ENCODE results near the gene SCARF2.

The SCARF2 gene

DNA sequence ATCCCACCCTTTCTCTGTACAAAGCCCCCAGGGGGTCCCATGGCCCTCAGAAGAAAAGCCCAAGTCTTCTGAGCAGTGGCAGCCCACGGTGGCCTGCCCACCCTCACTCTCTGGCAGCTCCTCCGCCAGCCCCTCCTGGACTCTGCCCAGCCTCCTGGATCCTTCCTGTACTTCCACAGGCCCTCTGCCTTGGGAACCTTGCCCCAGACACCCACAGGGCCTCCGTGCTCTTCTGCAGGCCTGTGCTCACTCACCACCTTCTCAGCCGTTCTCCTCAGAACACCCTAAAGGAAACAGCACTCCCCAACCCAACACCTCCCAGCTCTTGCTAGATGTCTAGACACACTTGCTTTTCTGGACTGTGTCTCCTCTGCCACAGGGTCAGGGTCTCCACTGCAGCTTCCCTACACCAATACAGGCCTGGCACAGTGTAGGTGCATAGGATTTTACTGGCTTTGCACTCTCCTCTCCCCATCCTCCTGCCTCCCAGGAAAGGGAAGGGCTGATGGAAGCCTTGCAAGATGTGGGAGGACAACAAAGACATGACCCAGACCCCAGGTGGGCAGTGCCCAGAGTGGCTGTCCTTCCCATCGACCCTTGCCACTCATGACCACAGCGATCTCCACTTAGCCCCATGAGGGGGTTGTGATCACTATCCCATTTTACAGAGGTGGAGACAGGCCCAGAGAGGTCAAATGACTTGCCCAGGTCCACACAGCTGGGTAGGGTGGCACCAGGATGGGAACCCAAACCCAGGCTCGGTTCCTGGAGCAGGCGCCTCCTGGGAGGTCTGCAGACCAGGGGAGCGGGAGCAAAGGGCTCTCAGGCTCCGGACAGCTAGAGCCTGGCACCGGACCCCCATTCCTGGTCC lies 2.0 kb downstream of the SCARF2 start:
- Histone ChIP-seq H3K27me3 (ENCODE audit: control insufficient read depth, insufficient read depth, low read length) (peaks cover 79% of the 10 kb centered on the region), H3K4me3 (ENCODE audit: low read depth, low read length) (peak overlapping the region; percentile 26), H3K9ac (ENCODE audit: low read depth, low read length) (no peak overlapping the region), H3K9me3 (ENCODE audit: control insufficient read depth, insufficient read depth, low read length) (no peaks in the 10 kb centered on the region), H3K4me1 (ENCODE audit: control insufficient read depth, insufficient read depth, low read length) (peaks cover 3% of the 10 kb centered on the region), H3K36me3 (ENCODE audit: control insufficient read depth, insufficient read depth, low read length) (no peaks in the 10 kb centered on the region)

DNA sequence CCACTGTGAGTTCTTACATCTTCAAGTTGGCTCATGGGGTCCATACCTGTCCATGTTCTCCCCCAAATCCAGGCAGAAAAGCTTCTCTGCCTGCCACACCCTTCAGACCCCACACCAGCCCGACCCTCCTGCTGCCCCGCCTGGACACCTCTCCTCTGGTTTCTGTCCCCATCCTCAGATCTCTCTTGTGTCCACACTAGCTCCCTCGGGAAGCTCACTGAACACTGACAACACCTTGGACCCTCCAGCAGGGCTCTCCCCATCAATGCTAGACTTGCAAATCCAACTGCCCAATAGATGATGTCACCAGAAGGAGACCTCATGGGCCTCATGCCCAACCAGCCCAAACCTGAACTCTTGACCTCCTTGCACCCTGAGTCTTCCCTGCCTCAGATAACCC lies 2.9 kb downstream of the SCARF2 start:
- Histone ChIP-seq H3K27me3 (ENCODE audit: control insufficient read depth, insufficient read depth, low read length) (peaks cover 88% of the 10 kb centered on the region), H3K36me3 (ENCODE audit: control insufficient read depth, insufficient read depth, low read length) (no peaks in the 10 kb centered on the region), H3K9me3 (ENCODE audit: control insufficient read depth, insufficient read depth, low read length) (no peaks in the 10 kb centered on the region), H3K9ac (ENCODE audit: low read depth, low read length) (no peak overlapping the region), H3K4me3 (ENCODE audit: low read depth, low read length) (no peak overlapping the region), H3K4me1 (ENCODE audit: control insufficient read depth, insufficient read depth, low read length) (peaks cover 3% of the 10 kb centered on the region)

DNA sequence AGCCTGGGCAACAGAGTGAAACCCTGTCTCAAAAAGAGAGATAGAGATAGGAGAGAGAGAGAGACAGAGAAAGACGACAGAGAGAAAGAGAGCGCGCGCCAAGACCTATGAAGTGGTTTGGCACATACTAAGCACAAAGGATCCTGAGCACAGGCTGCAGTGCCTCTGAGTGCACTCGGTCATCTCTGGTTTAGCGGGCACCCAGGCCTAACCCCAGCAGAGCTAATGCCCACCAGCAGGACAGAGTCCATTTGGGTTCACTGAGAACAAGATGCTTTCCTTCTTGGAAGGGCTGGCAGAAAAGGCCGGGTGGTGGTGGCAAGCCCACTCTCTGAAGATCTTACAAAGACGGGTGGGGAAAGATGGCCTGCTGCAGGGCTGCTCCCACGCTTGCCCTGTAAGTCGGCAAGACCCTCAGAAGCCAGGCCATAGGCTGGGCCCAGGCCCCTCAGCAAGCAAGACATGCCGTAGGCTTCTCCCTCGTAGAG lies 3.3 kb downstream of the SCARF2 start:
- no peak overlapping the region for H3K9ac ChIP-seq (ENCODE audit: low read depth, low read length)
- peaks cover 90% of the 10 kb centered on the region for H3K27me3 ChIP-seq (ENCODE audit: control insufficient read depth, insufficient read depth, low read length)
- H3K36me3 ChIP-seq (ENCODE audit: control insufficient read depth, insufficient read depth, low read length) = no peaks in the 10 kb centered on the region
- no peaks in the 10 kb centered on the region for H3K9me3 ChIP-seq (ENCODE audit: control insufficient read depth, insufficient read depth, low read length)
- H3K4me1 ChIP-seq (ENCODE audit: control insufficient read depth, insufficient read depth, low read length) = peaks cover 3% of the 10 kb centered on the region
- H3K4me3 ChIP-seq (ENCODE audit: low read depth, low read length) = no peak overlapping the region

DNA sequence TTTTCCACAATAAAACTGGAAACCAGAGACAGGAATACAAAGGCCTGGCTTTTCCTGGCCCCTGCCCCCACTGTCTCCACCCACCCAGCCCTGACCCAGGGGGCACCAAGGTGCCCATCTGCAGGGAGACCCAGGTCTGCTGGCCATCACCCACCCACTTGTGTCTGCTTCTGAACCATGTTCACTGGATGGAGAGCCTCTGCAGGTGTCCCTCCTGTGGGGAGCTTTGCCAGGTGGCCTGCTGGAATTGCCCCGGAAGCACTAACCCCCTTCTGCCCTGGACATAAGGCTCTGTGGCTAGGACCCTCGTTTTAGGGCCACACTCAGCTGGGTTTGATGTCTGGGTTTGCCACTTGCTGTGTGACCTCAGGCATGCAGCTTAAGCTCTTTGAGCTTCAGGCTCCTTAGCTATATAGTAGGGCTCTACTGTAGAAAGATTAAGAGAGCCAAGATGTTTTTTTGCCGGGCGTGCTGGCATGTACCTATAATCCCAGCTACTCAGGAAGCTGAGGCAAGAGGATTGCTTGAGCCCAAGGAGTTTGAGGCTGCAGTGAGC lies 3.9 kb downstream of the SCARF2 start:
- Histone ChIP-seq H3K36me3 (ENCODE audit: control insufficient read depth, insufficient read depth, low read length) (peaks cover 2% of the 10 kb centered on the region), H3K9me3 (ENCODE audit: control insufficient read depth, insufficient read depth, low read length) (no peaks in the 10 kb centered on the region), H3K4me3 (ENCODE audit: low read depth, low read length) (no peak overlapping the region), H3K27me3 (ENCODE audit: control insufficient read depth, insufficient read depth, low read length) (peaks cover 87% of the 10 kb centered on the region), H3K4me1 (ENCODE audit: control insufficient read depth, insufficient read depth, low read length) (peaks cover 3% of the 10 kb centered on the region), H3K9ac (ENCODE audit: low read depth, low read length) (no peak overlapping the region)

DNA sequence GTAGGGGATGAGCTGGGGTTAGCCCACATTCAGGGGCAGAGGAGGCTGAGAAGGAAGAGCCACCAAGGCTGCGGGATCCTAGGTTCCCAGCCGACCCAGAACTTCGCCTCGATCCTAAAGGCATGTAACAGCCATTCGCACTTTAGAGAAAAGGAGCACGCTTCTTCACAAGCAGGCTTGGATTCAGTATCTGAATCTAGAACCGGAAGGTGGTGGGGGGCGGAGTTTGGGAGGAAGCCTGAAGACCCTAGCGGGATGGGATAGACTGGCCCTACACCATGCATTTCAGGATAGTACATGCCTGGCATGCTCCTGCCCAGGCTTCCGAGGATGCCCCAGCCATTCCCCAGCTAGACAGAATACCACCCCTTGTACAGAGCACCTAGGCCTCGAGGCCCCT lies 4.4 kb downstream of the SCARF2 start:
- Histone ChIP-seq H3K4me3 (ENCODE audit: low read depth, low read length) (no peak overlapping the region), H3K9ac (ENCODE audit: low read depth, low read length) (no peak overlapping the region), H3K36me3 (ENCODE audit: control insufficient read depth, insufficient read depth, low read length) (peaks cover 3% of the 10 kb centered on the region), H3K9me3 (ENCODE audit: control insufficient read depth, insufficient read depth, low read length) (no peaks in the 10 kb centered on the region), H3K4me1 (ENCODE audit: control insufficient read depth, insufficient read depth, low read length) (no peaks in the 10 kb centered on the region), H3K27me3 (ENCODE audit: control insufficient read depth, insufficient read depth, low read length) (peaks cover 86% of the 10 kb centered on the region)

- Histone ChIP-seq H3K4me3 (ENCODE audit: low read depth, low read length) (no peak overlapping the region), H3K9me3 (ENCODE audit: control insufficient read depth, insufficient read depth, low read length) (no peaks in the 10 kb centered on the region), H3K9ac (ENCODE audit: low read depth, low read length) (no peak overlapping the region), H3K4me1 (ENCODE audit: control insufficient read depth, insufficient read depth, low read length) (no peaks in the 10 kb centered on the region), H3K27me3 (ENCODE audit: control insufficient read depth, insufficient read depth, low read length) (peaks cover 87% of the 10 kb centered on the region), H3K36me3 (ENCODE audit: control insufficient read depth, insufficient read depth, low read length) (peaks cover 3% of the 10 kb centered on the region)
These were observed 5.4 kb downstream of the SCARF2 start for GRCh38 chr22:20432244-20432686.

DNA sequence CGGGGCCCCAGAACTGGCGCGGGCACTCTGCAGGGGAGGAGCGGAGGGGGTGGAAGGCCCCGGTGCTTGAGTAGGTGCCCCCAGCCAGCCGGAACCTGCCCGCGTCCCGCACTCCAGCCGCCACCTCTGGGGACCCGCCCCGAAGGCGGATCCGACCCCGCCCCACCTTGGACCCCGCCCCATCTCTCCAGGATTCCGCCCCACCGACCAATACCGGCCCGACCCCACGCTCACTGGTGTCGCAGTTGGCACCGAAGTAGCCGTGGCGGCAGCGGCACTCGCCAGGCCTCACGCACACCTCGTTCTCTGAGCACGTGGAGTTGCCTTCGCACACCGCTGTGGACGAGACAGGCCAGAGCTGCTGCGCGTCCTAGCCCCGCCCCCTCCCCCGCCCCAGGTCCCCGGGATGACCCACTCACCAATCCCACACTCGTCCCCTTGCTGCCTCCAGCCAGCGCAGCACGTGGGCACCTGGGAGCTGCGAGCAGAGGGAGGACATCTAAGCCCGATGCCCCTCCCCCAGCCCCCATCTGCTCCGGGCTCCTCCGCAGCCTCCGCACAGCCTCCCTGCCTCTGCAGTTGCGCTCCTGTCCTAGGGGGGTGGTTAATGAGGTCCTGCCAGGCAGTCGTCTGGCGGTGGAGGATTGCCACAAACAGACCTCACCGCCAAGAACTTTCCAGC lies 6.0 kb downstream of the SCARF2 start:
- Histone ChIP-seq H3K27me3 (ENCODE audit: control insufficient read depth, insufficient read depth, low read length) (peaks cover 81% of the 10 kb centered on the region), H3K9ac (ENCODE audit: low read depth, low read length) (no peak overlapping the region), H3K36me3 (ENCODE audit: control insufficient read depth, insufficient read depth, low read length) (peaks cover 3% of the 10 kb centered on the region), H3K4me3 (ENCODE audit: low read depth, low read length) (peak overlapping the region; percentile 67), H3K9me3 (ENCODE audit: control insufficient read depth, insufficient read depth, low read length) (no peaks in the 10 kb centered on the region), H3K4me1 (ENCODE audit: control insufficient read depth, insufficient read depth, low read length) (no peaks in the 10 kb centered on the region)

DNA sequence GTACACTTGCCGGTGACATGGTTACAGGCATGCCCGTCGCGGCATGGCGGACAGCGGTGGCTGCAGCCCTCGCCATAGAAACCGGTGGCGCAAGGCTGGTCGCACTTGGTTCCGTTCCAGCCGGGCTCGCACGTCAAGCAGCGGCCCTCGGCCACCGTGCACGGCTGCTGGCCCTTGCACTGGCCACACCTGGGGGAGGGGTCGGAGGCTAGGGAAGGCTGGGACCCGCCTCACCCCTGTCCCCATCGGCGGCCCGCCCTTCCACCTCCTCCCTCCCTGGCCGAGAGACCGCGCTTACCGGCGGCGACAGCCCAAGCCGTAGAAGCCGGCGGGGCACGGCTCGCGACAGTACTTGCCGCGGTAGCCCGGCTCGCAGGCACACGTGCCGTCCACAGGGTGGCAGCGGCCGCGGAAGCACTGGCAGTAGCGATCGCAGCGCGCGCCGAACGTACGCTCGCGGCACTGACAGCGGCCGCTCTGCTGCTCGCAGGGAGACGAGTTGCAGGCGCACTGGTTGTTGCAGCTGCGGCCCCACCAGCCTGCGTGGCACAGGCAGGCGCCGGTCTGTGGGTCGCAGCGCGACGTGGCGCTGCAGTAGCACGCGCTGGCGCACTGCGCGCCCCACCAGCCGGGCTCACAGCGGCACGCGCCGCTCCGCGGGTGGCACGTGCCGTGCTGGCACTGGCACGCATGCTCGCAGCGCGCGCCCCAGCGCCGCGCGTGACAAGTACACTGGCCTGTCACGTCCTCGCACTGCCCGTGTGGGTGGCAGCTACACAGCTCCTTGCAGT lies 6.7 kb downstream of the SCARF2 start:
- H3K9ac ChIP-seq (ENCODE audit: low read depth, low read length) = no peak overlapping the region

GRCh38 chr22:20430101-20430719 lies 7.4 kb downstream of the SCARF2 start:
- H3K4me3 ChIP-seq (ENCODE audit: low read depth, low read length) = peak overlapping the region; percentile 67
- no peaks in the 10 kb centered on the region for H3K9me3 ChIP-seq (ENCODE audit: control insufficient read depth, insufficient read depth, low read length)
- H3K36me3 ChIP-seq (ENCODE audit: control insufficient read depth, insufficient read depth, low read length) = peaks cover 3% of the 10 kb centered on the region
- no peaks in the 10 kb centered on the region for H3K4me1 ChIP-seq (ENCODE audit: control insufficient read depth, insufficient read depth, low read length)
- peaks cover 68% of the 10 kb centered on the region for H3K27me3 ChIP-seq (ENCODE audit: control insufficient read depth, insufficient read depth, low read length)
- H3K9ac ChIP-seq (ENCODE audit: low read depth, low read length) = no peak overlapping the region

More for the DNA sequence above, 6.7 kb downstream of the SCARF2 start:
- H3K4me3 ChIP-seq (ENCODE audit: low read depth, low read length) = peak overlapping the region; percentile 67
- H3K9me3 ChIP-seq (ENCODE audit: control insufficient read depth, insufficient read depth, low read length) = no peaks in the 10 kb centered on the region
- H3K27me3 ChIP-seq (ENCODE audit: control insufficient read depth, insufficient read depth, low read length) = peaks cover 75% of the 10 kb centered on the region
- no peaks in the 10 kb centered on the region for H3K4me1 ChIP-seq (ENCODE audit: control insufficient read depth, insufficient read depth, low read length)
- peaks cover 3% of the 10 kb centered on the region for H3K36me3 ChIP-seq (ENCODE audit: control insufficient read depth, insufficient read depth, low read length)

- no peak overlapping the region for H3K9ac ChIP-seq (ENCODE audit: low read depth, low read length)
- peaks cover 3% of the 10 kb centered on the region for H3K36me3 ChIP-seq (ENCODE audit: control insufficient read depth, insufficient read depth, low read length)
- H3K9me3 ChIP-seq (ENCODE audit: control insufficient read depth, insufficient read depth, low read length) = no peaks in the 10 kb centered on the region
- H3K4me3 ChIP-seq (ENCODE audit: low read depth, low read length) = peak overlapping the region; percentile 67
- peaks cover 61% of the 10 kb centered on the region for H3K27me3 ChIP-seq (ENCODE audit: control insufficient read depth, insufficient read depth, low read length)
- H3K4me1 ChIP-seq (ENCODE audit: control insufficient read depth, insufficient read depth, low read length) = no peaks in the 10 kb centered on the region
These were observed 8.1 kb downstream of the SCARF2 start for GRCh38 chr22:20429254-20430100.
